C4-2B (cell line): Measurements from ENCODE around the gene ALDH1A3.

Experiments
- H3K27ac ChIP-seq: fragments of 450-650 bp; 2 replicates; pipeline ENCODE4 v1.5.1; 2017
- CTCF ChIP-seq: fragments of 450-650 bp; conservative IDR thresholded peaks from 2 replicates; pipeline ENCODE4 v1.5.1; 2017; ENCODE audit warnings: mild to moderate bottlenecking
- ZFX ChIP-seq: fragments of 450-650 bp; IDR thresholded peaks from 2 replicates; pipeline ENCODE4 v1.6.1; 2017

ALDH1A3 gene

GRCh38 chr15:100878130-100878529 is 1.5 kb upstream of the ALDH1A3 start:
- no peak for TF ChIP-seq ZFX
- TF ChIP-seq CTCF = no peak
- no peak overlapping the region for H3K27ac ChIP-seq

GRCh38 chr15:100878648-100879047 is 983 bp upstream of the ALDH1A3 start:
- TF ChIP-seq ZFX (no peak), CTCF (no peak)
- H3K27ac ChIP-seq = no peak overlapping the region

- TF ChIP-seq ZFX (no peak), CTCF (no peak)
- no peak overlapping the region for H3K27ac ChIP-seq
Observed at GRCh38 chr15:100879061-100879463, 569 bp upstream of the ALDH1A3 start.

- no peak for TF ChIP-seq ZFX
- no peak for TF ChIP-seq CTCF
- H3K27ac ChIP-seq = no peak overlapping the region
Observed at GRCh38 chr15:100880139-100880896, 687 bp downstream of the ALDH1A3 start.

- H3K27ac ChIP-seq = no peak overlapping the region
- TF ChIP-seq ZFX (no peak), CTCF (no peak)
Observed at GRCh38 chr15:100880897-100881242, 1.2 kb downstream of the ALDH1A3 start.

- H3K27ac ChIP-seq = no peak overlapping the region
- no peak for TF ChIP-seq CTCF
- TF ChIP-seq ZFX = no peak
Observed at GRCh38 chr15:100881573-100882336, 2.1 kb downstream of the ALDH1A3 start.

GRCh38 chr15:100885116-100885515 is 5.5 kb downstream of the ALDH1A3 start:
- H3K27ac ChIP-seq = no peak overlapping the region
- TF ChIP-seq CTCF = no peak
- TF ChIP-seq ZFX = no peak
